PFSK-1 (cell line): ENCODE measurements around the gene KCNJ2.

Source experiments
- FOXP2 ChIP-seq: optimal IDR thresholded peaks from 2 replicates; pipeline ENCODE3; 2011; ENCODE audit warnings: borderline replicate concordance, control low read depth, inconsistent platforms; ENCODE audit not compliant: insufficient read depth; ENCODE audit errors: extremely low read length, extremely low read depth
- POLR2AphosphoS5 ChIP-seq: IDR thresholded peaks from 2 replicates; pipeline ENCODE4 v1.6.1; 2012; ENCODE audit warnings: low read depth, mild to moderate bottlenecking, control low read depth, low read length, moderate library complexity
- REST ChIP-seq, 2 experiments: IDR thresholded peaks; 2 replicates each; pipeline versions ENCODE4 v1.6.1 to v1.8.0; 2011 to 2012; ENCODE audit warnings: low read depth in 2 of 2, low read length in 2 of 2, control low read depth in 1 of 2, inconsistent platforms in 1 of 2, mild to moderate bottlenecking in 1 of 2, moderate library complexity in 1 of 2; ENCODE audit not compliant: insufficient read depth in 1 of 2
- SIN3A ChIP-seq: IDR thresholded peaks from 2 replicates; pipeline ENCODE4 v1.6.1; 2012; ENCODE audit warnings: mild to moderate bottlenecking, low read length, moderate library complexity, borderline replicate concordance; ENCODE audit not compliant: insufficient read depth
- TAF1 ChIP-seq: IDR thresholded peaks from 2 replicates; pipeline ENCODE4 v1.6.1; 2012; ENCODE audit warnings: low read length, control low read depth, borderline replicate concordance; ENCODE audit not compliant: insufficient read depth

Gene KCNJ2

DNA sequence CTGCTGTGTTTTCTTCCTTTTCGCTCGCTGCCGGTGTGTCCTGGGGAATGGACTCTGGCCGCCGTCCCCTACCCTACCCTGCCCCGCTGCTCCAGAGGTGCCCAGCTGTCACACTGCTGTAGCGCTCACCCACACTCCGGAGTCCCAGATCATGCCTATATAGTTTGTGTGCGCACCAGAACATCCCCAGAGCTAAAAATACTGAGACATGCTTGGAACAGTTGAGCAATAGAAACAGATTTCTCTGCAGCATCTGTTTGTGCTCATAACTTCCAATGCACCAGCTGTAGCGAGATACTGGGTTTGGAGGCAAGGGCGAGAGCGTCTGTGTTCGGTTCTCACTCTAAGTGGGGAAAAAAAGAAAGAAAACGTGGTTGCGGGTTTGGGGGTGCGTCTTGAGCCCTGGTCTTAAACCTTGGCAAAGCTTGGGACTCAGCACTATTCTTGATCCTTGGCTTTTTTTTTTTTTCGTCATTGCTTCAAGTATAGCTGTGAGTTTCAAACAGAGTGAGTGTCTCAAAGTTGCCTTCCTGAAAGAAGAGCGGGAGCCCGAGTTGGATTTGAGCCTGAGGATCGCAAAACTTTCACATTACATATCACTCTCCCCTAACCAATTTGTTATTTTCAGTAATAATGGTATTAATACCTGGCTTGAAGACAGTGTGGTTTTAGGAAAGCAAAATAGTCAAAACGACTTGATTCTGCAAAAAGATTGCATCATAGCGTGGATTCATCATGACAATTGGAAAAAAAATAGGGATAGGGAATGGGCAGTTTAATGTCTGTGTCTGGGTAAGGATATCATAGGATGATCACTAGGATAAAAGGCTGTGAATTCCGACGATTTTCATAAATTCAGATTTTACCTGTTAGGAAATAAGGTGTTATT lies 621 bp downstream of the KCNJ2 start:
- TF ChIP-seq REST (IDR thresholded peaks at IDR 0.05; ENCODE audit: insufficient read depth in 1 of 2, low read depth in 2 of 2, low read length in 2 of 2), result no peak
- TF ChIP-seq SIN3A, result no peak
- no peak for TF ChIP-seq POLR2AphosphoS5
- TF ChIP-seq TAF1, result no peak
- TF ChIP-seq FOXP2, result no peak

DNA sequence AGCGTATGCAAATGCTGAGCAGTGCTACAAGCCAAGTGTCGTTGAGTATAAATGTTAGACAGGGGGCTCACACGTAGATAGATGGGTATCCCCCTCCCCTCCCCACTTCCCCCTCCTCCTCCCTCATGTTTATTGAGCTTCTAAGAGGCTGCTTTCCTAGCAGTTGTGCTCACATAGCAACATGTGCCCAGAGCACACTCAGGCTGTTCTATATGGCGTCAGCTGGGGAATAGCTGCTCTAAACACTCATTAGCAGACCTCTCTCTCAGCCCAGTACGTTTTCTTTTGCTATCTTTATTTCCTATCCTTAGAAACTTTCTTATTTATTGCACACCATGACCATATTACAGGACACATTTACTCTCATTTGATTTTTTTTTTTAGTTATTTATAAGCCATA lies 1.8 kb downstream of the KCNJ2 start:
- TF ChIP-seq SIN3A (no peak), TAF1 (no peak), FOXP2 (no peak), POLR2AphosphoS5 (no peak), REST (IDR thresholded peaks at IDR 0.05; ENCODE audit: insufficient read depth in 1 of 2, low read depth in 2 of 2, low read length in 2 of 2) (no peak)

GRCh38 chr17:70172449-70172848 lies 3.1 kb downstream of the KCNJ2 start:
- TF ChIP-seq FOXP2 (no peak), SIN3A (no peak), POLR2AphosphoS5 (no peak), TAF1 (no peak)

DNA sequence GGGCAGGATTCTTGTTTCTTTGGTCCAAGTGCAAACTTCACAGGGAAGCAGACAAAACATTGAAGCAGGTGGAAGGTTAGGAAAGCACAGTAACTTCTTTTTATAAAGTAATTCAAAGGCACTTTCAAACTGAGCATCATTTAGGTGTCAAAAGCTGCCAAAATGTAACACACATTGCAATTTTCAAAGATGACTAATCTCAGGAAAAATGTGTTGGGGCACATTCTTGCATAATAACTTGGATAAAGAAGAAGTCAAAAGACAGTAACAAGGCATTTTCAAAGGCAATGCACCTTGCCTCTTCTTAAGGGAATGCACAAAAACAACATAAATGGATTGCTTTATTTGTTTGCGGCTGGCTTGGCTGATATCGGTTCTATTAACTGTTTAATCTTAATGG lies 3.6 kb downstream of the KCNJ2 start:
- TF ChIP-seq TAF1 (no peak), SIN3A (no peak), FOXP2 (no peak), REST (IDR thresholded peaks at IDR 0.05; ENCODE audit: insufficient read depth in 1 of 2, low read depth in 2 of 2, low read length in 2 of 2) (no peak), POLR2AphosphoS5 (no peak)

DNA sequence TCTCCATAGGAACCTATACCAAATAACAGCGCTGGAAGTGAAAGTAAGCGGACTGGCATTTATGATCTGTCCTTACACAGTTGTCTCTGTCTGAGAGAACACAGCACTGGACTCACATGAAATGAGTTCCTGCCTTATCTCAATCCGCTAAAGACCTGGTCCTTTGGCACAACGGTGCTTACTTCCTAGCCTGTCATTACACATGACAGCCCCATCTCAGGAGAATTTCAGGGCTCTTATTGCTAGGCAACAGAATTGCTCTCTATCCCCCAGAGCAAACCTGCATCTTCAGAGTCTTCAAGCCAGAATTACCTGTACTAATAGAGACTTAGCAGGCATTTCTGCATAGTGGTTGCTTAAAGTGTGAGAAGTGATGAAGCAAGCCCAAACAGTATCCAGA lies 4.3 kb downstream of the KCNJ2 start:
- TF ChIP-seq REST (IDR thresholded peaks at IDR 0.05; ENCODE audit: insufficient read depth in 1 of 2, low read depth in 2 of 2, low read length in 2 of 2) (no peak), POLR2AphosphoS5 (no peak), TAF1 (no peak), SIN3A (no peak), FOXP2 (no peak)
